Activated CD4-positive, alpha-beta T cell treated with anti-CD3 and anti-CD28 coated beads, Interleukin-2, amount 50 U/mL, for 24 hours (primary cell): Measurements from ENCODE around the gene ABHD14A.
"Not testable (repeated sequence)": the region's sequence is repeated elsewhere in the genome, so short reads cannot be mapped to it uniquely, and the experiment has no call there.

ENCODE experiments used
- DNase-seq, 2 donors: peaks; one replicate each; pipeline ENCODE4 v3.0.0-alpha.2; 2020; ENCODE audit warnings: low read depth in 1 of 2, low spot score in 1 of 2

The ABHD14A gene

GRCh38 chr3:51993657-51994056, 18.8 kb downstream of the ABHD14A start:
- not testable (repeated sequence) for DNase-seq

GRCh38 chr3:51994530-51994929, 19.7 kb downstream of the ABHD14A start:
- DNase-seq: no peak

- DNase-seq: peak; percentile 78 to 91
These were observed 20.7 kb downstream of the ABHD14A start, which contains the start of gene RPL29 for GRCh38 chr3:51995346-51996163. Gene RPL29 (minus strand): TSS chr3:51995895. CDS start chr3:51995461, 434 bp downstream.

- no peak for DNase-seq
These were observed 22.3 kb downstream of the ABHD14A start for GRCh38 chr3:51997172-51997571.

GRCh38 chr3:51997935-51998596, 23.2 kb downstream of the ABHD14A start:
- no peak for DNase-seq

GRCh38 chr3:51998774-51999173, 23.9 kb downstream of the ABHD14A start:
- DNase-seq: no peak

GRCh38 chr3:51999846-52000245, 25.0 kb downstream of the ABHD14A start:
- no peak for DNase-seq

GRCh38 chr3:52001443-52001974, 26.6 kb downstream of the ABHD14A start:
- peak; percentile 72 to 77 for DNase-seq

- no peak for DNase-seq
These were observed 27.9 kb downstream of the ABHD14A start for GRCh38 chr3:52002748-52003147.

GRCh38 chr3:52004163-52004787, 29.4 kb downstream of the ABHD14A start:
- DNase-seq: no peak

- DNase-seq: no peak
These were observed 30.1 kb downstream of the ABHD14A start for GRCh38 chr3:52004906-52005395.

GRCh38 chr3:52005571-52005986, 30.7 kb downstream of the ABHD14A start:
- DNase-seq: no peak

GRCh38 chr3:52006017-52006819, 31.4 kb downstream of the ABHD14A start:
- no peak for DNase-seq

GRCh38 chr3:52006820-52007133, 31.9 kb downstream of the ABHD14A start:
- DNase-seq: no peak

- DNase-seq: no peak
These were observed 32.4 kb downstream of the ABHD14A start for GRCh38 chr3:52007291-52007690.

- DNase-seq: no peak
These were observed 35.6 kb downstream of the ABHD14A start for GRCh38 chr3:52010431-52010830.

- DNase-seq: no peak
These were observed 37.8 kb downstream of the ABHD14A start for GRCh38 chr3:52012699-52013098.

- no peak for DNase-seq
These were observed 39.1 kb downstream of the ABHD14A start for GRCh38 chr3:52013802-52014598.

- no peak for DNase-seq
These were observed 39.7 kb downstream of the ABHD14A start for GRCh38 chr3:52014613-52015012.
